GM18861 (cell line): ENCODE data around the gene FAM50A.

Experiments used
- ATAC-seq: cut with Tn5 transposase; IDR thresholded peaks from one replicate; pipeline ENCODE4 v1.9.1; 2021; ENCODE audit not compliant: unreplicated experiment

FAM50A gene

GRCh38 chrX:154437971-154438893, 5.7 kb upstream of the FAM50A start:
- no peak for ATAC-seq

- ATAC-seq: no peak
Observed at GRCh38 chrX:154439841-154440240, 4.1 kb upstream of the FAM50A start.

- no peak for ATAC-seq
Observed at GRCh38 chrX:154440623-154441357, 3.2 kb upstream of the FAM50A start.

DNA sequence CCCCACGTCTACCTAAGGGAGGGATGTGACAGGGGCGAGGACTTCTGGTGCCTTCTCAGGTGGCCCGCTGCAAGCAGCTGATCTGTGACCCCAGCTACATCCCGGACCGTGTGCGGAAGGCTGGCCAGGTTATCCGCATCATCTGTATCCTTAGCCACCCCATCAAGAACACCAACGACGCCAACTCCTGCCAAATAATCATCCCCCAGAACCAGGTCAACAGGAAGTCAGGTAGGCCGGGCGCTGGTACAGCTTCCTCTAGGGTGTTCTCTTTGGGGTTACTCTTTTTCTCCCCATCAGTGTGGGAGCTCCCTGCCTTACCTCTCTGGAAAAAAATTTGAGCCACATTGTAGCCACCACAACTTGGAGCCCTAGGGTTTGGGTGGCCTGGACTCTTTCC, 2.4 kb upstream of the FAM50A start:
- no peak for ATAC-seq

- ATAC-seq: no peak
Observed at GRCh38 chrX:154441984-154442707, 1.8 kb upstream of the FAM50A start.

- no peak for ATAC-seq
Observed at GRCh38 chrX:154443479-154443910, 446 bp upstream of the FAM50A start.

GRCh38 chrX:154444755-154445246, 860 bp downstream of the FAM50A start:
- no peak for ATAC-seq

GRCh38 chrX:154445776-154446175, 1.8 kb downstream of the FAM50A start:
- no peak for ATAC-seq

DNA sequence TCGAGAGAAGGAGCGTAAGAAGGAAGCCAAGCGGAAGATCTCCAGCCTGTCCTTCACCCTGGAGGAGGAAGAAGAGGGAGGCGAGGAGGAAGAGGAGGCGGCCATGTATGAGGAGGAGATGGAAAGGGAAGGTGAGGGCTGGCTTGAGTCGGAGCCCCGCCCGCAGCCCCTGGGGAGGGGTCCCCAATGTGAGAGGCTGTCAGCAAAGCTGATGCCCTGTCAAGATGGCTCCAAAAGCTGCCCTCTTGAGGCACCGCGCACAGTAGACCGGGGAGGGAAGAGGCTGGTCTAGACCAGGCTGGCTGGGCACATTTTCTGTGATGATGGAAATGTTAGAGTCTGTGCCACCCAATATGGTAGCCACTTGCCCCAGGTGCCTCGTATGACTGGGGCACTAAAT, 2.5 kb downstream of the FAM50A start:
- ATAC-seq: no peak

DNA sequence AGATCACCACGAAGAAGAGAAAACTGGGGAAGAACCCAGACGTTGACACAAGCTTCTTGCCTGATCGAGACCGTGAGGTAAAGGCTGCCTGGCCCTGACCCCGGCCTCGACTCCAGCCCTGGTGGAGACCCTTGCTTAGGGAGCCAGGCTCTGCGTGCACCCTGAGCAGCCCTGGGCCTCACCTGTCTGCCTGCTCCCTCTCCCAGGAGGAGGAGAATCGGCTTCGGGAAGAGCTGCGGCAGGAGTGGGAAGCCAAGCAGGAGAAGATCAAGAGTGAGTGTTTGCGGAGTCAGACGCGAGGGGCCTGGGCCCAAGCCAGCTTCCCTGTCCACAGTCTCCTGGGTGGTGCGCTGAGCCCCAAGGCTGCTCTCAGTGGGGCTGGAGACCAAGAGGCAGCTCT, 4.5 kb downstream of the FAM50A start:
- ATAC-seq: no peak

DNA sequence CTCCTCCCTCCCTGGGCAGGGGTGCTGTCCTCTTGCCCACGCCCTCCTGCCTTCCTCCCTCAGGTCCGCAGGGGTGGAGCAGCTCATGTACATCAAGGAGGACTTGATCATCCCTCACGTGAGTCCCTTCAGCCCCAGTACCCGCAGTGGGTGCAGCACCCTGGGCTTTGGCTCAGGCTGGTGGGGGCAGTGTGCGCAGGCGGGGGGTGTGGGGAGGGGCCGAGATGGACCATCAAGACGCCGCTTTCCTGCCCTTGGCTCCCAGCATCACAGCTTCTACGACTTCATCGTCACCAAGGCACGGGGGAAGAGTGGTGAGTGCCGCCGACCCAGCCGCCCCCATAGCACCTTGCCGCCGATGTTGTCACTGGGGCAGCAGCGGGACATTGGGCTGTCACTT, 5.7 kb downstream of the FAM50A start:
- ATAC-seq: no peak

GRCh38 chrX:154450312-154450711, 6.4 kb downstream of the FAM50A start:
- ATAC-seq: no peak

DNA sequence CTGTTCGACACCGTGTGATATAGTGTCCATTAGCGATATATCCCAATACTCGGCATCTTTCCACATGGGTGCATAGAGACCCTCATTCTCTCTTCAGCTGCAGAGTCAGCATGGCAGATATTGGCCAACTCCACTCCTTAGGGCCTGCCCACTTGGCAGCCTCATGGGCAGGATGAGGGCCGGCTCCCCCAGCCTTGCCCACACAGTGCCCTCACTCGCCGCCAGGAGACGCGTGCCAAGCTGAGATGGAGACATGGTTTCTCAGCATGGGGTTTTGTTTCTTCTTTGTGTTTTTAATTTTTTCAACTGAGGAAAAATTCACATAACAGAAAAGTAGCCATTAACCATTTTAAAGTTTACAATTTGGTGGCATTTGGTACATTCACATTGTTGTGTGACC, 8.9 kb downstream of the FAM50A start:
- ATAC-seq: no peak

DNA sequence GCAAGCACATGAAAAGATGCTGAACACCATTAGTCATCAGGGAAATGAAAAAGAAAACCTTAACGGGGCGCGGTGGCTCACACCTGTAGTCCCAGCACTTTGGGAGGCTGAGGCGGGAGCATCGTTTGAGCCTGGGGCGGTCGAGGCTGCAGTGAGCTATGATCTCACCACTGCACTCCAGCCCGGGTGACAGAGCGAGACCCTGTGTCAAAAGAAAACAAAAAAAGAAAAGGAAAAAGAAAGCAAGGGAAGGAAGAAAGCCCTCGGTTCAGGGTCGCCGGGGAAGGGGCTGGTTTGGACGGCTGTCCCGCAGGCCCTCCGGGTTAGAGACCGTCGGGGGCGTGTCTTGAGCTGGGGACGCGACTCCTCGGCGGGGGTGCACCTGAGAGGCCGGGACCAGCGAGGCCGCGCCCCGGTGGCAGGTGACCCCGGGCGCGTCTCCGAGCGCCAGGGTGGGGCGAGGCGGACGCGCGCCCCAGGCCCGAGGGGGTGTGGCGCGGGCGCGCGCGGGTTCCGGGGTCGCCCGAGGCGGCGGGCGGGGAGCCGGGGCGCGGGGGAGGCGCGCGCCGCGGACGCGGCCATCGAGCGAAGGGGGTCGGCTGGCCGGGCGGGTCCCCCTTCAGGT, 13.7 kb downstream of the FAM50A start:
- ATAC-seq: peak; percentile 33

DNA sequence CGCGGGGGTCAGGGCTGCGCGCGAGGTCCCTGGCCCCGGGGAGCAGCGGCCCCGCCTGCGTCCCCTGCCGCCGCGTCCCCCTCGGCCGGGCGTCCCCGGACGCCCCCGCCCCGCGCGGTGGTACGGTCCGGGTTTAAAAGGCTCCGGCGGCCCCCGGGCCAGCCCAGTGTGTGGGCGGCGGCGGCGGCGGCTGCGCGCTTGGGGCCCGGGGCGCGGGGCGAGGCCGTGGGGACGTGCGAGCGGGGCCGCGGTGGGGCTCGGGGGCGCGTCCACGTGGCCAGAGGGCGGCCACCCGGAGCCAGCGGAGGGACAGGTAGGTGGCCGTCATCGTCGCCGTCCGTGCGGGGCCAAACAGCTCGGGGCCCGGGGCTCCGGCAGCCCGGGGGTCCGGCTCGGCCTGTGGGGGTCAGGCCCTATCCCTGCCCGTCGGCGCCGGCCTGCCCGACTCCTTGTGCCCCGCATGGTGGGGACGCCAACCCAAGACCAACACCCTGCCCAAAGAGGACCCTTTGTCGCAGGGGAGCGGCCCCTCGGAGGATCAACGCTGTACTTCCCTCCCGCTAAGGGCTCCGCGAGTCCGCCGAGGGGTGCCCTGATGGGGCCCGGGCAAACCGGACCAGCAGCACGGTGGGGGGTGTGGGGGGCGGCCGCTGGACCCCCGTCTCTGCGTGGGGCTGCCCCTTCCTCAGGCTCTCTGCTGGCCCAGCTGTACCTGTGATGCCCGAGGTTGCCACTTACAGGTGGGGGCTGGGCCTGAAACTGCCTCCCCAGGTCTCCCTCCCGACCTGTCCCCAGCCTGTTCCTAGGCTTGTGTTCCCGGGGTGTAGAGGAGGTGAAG, 14.4 kb downstream of the FAM50A start, which contains the start of gene PLXNA3:
PLXNA3 (plus strand) TSS at position 166 of the 838 bp plus-strand sequence. CDS start 1,903 bp downstream, outside the sequence.
- peak; percentile 39 for ATAC-seq

DNA sequence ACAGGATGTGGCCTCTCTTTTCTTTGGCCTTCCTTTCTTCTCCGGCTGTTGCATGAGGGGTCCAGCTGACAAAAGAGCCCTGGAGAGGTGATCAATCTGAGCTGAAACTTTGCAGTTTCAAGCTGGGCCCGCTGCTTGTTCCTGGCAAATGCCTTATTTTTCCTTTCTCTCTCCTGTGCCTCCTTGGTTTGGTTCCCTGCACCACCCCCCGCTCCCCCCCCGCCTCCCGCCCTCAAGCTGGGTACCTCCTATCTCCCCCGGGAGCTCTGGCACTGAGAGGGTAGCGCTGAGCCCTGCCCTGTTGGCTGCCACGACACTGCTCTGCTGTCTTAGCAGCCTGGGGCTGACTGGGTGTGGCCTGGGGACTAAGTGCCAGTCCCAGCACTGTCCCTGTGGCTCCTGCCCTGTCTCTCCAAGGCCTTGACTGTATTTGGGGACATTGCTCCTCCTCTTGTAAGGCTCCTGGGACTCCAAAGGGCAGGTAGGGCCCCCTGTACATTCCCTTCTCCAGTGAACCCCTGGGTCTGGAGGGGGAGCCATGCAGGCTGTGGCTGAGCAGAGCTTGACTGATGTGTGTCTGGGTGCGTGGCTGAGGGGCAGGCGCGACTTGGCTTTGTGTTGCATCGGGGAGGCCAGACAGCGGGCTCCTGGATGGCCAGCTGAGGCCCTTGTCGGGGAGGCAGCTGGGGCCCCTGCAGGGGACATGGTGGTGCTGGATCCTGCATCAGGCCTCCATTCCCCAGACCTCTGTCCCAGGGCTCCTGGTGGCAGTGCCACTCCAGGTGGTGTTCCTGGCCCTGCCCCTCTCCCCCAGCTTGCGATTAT, 15.2 kb downstream of the FAM50A start:
- ATAC-seq: no peak

GRCh38 chrX:154459832-154460231, 15.9 kb downstream of the FAM50A start:
- ATAC-seq: no peak

GRCh38 chrX:154460326-154460725, 16.4 kb downstream of the FAM50A start:
- ATAC-seq: no peak

- ATAC-seq: no peak
Observed at GRCh38 chrX:154462396-154462795, 18.5 kb downstream of the FAM50A start.
